Stomach (tissue), 9 donors: ENCODE measurements around the gene LILRB3. TPM values are rescaled to one million over a fixed set of nuclear protein-coding genes. Genes with fewer than 3 reads are reported as not detected.

Experiments
- DNase-seq, 2 donors: peaks; one replicate each; pipeline versions ENCODE4 v3.0.0 to v3.0.0-alpha.2; 2013 to 2019
- H3K27ac ChIP-seq, 5 donors: fragments of 200-600 bp in 4 of 5; sonication (generic) in 4 of 5; one replicate each; pipeline ENCODE4 v1.5.1; 2013 to 2019; ENCODE audit warnings: mild to moderate bottlenecking in 1 of 5, moderate library complexity in 1 of 5
- H3K27me3 ChIP-seq, 3 donors: fragments of 200-600 bp; sonication (generic); one replicate each; pipeline ENCODE4 v1.5.1; 2017 to 2019; ENCODE audit warnings: mixed run types in 1 of 3
- H3K36me3 ChIP-seq, 4 donors: fragments of 200-600 bp; sonication (generic); 1 replicate in 3 of 4; 2 replicates in 1 of 4; pipeline ENCODE4 v1.5.1; 2016 to 2019
- H3K4me1 ChIP-seq, 4 donors: fragments of 200-600 bp; sonication (generic); one replicate each; pipeline ENCODE4 v1.5.1; 2016 to 2019
- H3K4me3 ChIP-seq, 4 donors: fragments of 200-600 bp; sonication (generic) in 3 of 4; one replicate each; pipeline ENCODE4 v1.5.1; 2016 to 2019; ENCODE audit warnings: mild to moderate bottlenecking in 1 of 4
- H3K9me3 ChIP-seq, 4 donors: fragments of 200-600 bp; sonication (generic); one replicate each; pipeline ENCODE4 v1.5.1; 2016 to 2019
- EP300 ChIP-seq: sonication (generic); formaldehyde crosslinking; IDR thresholded peaks from one replicate; pipeline ENCODE4 v1.6.1; 2017; ENCODE audit warnings: antibody characterized with exemption
- POLR2A ChIP-seq, 4 donors: fragments of 450-650 bp; IDR thresholded peaks; one replicate each; pipeline ENCODE4 v1.6.1; 2016; ENCODE audit warnings: antibody characterized with exemption in 4 of 4, control low read depth in 2 of 4, mild to moderate bottlenecking in 1 of 4, moderate library complexity in 1 of 4
- POLR2AphosphoS5 ChIP-seq, 3 donors: sonication (generic); formaldehyde crosslinking; IDR thresholded peaks; one replicate each; pipeline ENCODE4 v1.6.1; 2016; ENCODE audit warnings: antibody characterized with exemption in 3 of 3
- WGBS, 5 donors: extraction: QIAGEN DNeasy Blood & Tissue Kit in 3 of 5; methylation state at CpG; one replicate each; pipeline versions ENCODE4 v1.1.5 to v1.1.7; 2013 to 2018; 5-methylcytosine and 5-hydroxymethylcytosine counted together
- intact Hi-C: fragments of 100-400 bp; cut with DNase I; formaldehyde crosslinking; loops from one replicate; pipeline ENCODE4 v1.15.1; 2023; ENCODE audit warnings: low total_unique reads
- polyA plus RNA-seq, 3 donors: library from polyadenylated mRNA; stranded (reverse); fragments of 200-250 nt; gene quantifications; one replicate each; pipeline ENCODE4 v1.2.3, GENCODE V29; 2013
- total RNA-seq, 5 donors: library from RNA; depleted of rRNA; stranded (reverse); fragments of >200 nt; gene quantifications; one replicate each; pipeline versions ENCODE4 v1.1.0 to v1.2.3, GENCODE V29; 2014 to 2016
- TF ChIP-seq, protein P1 (sequence below), 7 experiments: fragments of 450-650 bp in 4 of 7; fragments of 200-600 bp in 3 of 7; sonication (generic) in 3 of 7; IDR thresholded peaks; one replicate each; pipeline ENCODE4 v1.5.1; 2016 to 2019; ENCODE audit warnings: antibody characterized with exemption in 7 of 7, control low read depth in 2 of 7, mild to moderate bottlenecking in 1 of 7
- donor health status: healthy with polysubstance abuse.
- donor health status: Bipolar disorder and iron deficiency.
- donor health status: healthy.

Gene LILRB3
- total and polyA plus RNA-seq, 8 donors: 0.89 to 74.7 (median 2.5) TPM; not detected in 1

DNA sequence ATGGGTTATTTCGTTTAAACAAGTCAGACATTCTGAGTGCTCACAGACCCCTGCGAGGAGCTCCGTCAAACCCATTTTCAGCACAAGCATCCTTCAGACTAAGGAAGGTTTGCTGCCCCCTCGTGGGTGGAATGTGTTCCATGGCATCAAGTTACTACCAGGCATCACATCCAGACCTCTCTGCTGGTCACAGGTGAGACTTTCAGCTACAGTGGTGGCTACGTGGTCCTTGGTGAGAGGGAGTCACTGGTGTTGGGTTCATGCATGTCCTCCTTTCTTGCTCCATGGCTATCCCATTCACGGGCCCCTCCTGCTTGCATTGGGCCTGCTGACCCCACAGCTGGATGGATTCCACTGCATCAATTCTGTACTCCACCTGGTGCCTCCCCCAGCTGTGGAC, 43.3 kb upstream of the LILRB3 start:
- Histone ChIP-seq H3K27me3 (peaks cover 0 to 12% (median 0%) of the 10 kb centered on the region in 3 donors), H3K9me3 (no peaks in the 10 kb centered on the region), H3K36me3 (no peaks in the 10 kb centered on the region), H3K4me1 (no peaks in the 10 kb centered on the region), H3K4me3 (no peak overlapping the region), H3K27ac (no peak overlapping the region)
- DNase-seq: peak; percentile 79 to 89
- intact Hi-C loops: no loop called here
- 5 to 11% (median 6%) methylated on average over 5 to 6 of the region's 6 CpGs for WGBS, 5 donors
- no peak for TF ChIP-seq POLR2AphosphoS5 (IDR thresholded peaks at IDR 0.05)
- TF ChIP-seq, protein P1, sequence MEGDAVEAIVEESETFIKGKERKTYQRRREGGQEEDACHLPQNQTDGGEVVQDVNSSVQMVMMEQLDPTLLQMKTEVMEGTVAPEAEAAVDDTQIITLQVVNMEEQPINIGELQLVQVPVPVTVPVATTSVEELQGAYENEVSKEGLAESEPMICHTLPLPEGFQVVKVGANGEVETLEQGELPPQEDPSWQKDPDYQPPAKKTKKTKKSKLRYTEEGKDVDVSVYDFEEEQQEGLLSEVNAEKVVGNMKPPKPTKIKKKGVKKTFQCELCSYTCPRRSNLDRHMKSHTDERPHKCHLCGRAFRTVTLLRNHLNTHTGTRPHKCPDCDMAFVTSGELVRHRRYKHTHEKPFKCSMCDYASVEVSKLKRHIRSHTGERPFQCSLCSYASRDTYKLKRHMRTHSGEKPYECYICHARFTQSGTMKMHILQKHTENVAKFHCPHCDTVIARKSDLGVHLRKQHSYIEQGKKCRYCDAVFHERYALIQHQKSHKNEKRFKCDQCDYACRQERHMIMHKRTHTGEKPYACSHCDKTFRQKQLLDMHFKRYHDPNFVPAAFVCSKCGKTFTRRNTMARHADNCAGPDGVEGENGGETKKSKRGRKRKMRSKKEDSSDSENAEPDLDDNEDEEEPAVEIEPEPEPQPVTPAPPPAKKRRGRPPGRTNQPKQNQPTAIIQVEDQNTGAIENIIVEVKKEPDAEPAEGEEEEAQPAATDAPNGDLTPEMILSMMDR (IDR thresholded peaks at IDR 0.05): peak in 5 of 7 experiments; percentile 22 to 77 (median 60)

DNA sequence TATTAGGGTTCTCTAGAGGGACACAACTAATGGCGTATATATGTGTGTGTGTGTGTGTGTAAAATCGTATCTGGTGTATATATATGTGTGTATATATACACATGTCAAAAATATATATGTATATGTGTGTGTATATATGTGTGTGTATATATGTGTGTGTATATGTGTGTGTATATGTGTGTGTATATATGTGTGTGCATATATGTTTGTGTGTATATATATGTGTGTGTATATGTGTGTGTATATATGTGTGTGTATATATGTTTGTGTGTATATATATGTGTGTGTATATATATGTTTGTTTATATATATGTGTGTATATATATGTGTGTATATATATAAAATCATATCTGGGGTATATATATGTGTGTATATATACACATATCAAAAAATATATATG, 39.7 kb upstream of the LILRB3 start:
- H3K36me3 ChIP-seq: no peaks in the 10 kb centered on the region
- H3K27me3 ChIP-seq: peaks cover 0 to 18% (median 0%) of the 10 kb centered on the region in 3 donors
- DNase-seq: no peak
- TF ChIP-seq EP300: no peak
- no peak overlapping the region for H3K4me3 ChIP-seq
- 82 to 94% (median 87%) methylated on average over 2 of the region's 2 CpGs for WGBS, 5 donors
- no peaks in the 10 kb centered on the region for H3K4me1 ChIP-seq
- no peak overlapping the region for H3K27ac ChIP-seq
- intact Hi-C loops: no loop called here
- no peaks in the 10 kb centered on the region for H3K9me3 ChIP-seq

DNA sequence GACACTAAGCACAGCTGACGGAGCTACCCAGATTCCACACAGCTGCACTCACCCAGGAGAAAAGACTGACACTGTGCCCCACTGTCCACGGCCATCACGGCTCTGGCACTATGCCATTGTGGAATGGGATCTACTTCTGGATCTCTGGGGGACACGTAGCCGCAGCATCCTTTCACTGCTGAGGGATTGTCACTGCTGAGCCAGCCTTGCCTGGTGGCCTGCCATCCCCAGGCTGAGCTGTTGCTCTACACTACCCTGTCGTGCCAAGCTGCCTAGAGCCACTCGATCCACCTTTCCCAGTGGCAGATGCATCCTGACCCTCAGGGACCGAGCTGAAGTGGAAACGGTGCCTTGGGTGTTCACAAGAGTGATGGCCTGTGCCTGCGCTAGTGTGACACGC, 39.3 kb upstream of the LILRB3 start:
- Histone ChIP-seq H3K36me3 (no peaks in the 10 kb centered on the region), H3K9me3 (no peaks in the 10 kb centered on the region), H3K4me1 (no peaks in the 10 kb centered on the region), H3K27ac (no peak overlapping the region), H3K4me3 (no peak overlapping the region), H3K27me3 (peaks cover 0 to 22% (median 3%) of the 10 kb centered on the region in 3 donors)
- DNase-seq: peak in 1 of 2 donors; percentile 8
- WGBS, 5 donors: 77 to 85% (median 83%) methylated on average over 11 of the region's 11 CpGs
- no peak for TF ChIP-seq POLR2A (IDR thresholded peaks at IDR 0.05)
- TF ChIP-seq POLR2AphosphoS5 (IDR thresholded peaks at IDR 0.05): no peak
- intact Hi-C loops: no loop called here

DNA sequence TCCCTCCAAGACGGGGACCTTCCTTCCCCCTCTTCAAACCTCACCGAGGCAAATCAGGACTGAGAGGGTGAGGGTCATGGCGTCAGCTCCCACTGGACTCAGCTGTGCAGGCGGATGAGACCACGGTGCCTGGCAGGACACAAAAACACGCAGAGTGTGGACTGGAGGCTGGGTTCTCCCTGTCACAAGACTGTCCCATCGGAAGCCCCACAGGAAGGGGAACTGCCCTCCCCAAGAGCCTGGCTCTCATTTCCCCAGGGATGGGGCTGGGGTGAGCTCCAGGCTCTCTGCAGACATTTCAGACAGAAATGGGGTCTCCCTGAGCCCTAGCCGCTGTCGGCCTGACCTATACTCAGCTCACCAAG, 34.3 kb upstream of the LILRB3 start, which contains the start of gene LILRB5:
LILRB5 (minus strand) TSS at position 158 of the 365 bp plus-strand sequence; CDS start at position 78, 80 bp downstream.
- peak within 1 kb of the TSS in 2 of 4 donors; percentile 7 to 15 for H3K4me3 ChIP-seq
- intact Hi-C loops: no loop called here
- H3K27ac ChIP-seq: no peak within 1 kb of the TSS
- H3K9me3 ChIP-seq: no peaks in the 10 kb centered on the region
- DNase-seq: no peak
- no peaks in the 10 kb centered on the region for H3K4me1 ChIP-seq
- H3K36me3 ChIP-seq: no peaks in the 10 kb centered on the region
- no peak for TF ChIP-seq POLR2A (IDR thresholded peaks at IDR 0.05)
- no peak for TF ChIP-seq EP300
- peaks cover 0 to 59% (median 40%) of the 10 kb centered on the region in 3 donors for H3K27me3 ChIP-seq
- WGBS, 5 donors: 68 to 75% (median 74%) methylated on average over 5 to 9 of the region's 9 CpGs

DNA sequence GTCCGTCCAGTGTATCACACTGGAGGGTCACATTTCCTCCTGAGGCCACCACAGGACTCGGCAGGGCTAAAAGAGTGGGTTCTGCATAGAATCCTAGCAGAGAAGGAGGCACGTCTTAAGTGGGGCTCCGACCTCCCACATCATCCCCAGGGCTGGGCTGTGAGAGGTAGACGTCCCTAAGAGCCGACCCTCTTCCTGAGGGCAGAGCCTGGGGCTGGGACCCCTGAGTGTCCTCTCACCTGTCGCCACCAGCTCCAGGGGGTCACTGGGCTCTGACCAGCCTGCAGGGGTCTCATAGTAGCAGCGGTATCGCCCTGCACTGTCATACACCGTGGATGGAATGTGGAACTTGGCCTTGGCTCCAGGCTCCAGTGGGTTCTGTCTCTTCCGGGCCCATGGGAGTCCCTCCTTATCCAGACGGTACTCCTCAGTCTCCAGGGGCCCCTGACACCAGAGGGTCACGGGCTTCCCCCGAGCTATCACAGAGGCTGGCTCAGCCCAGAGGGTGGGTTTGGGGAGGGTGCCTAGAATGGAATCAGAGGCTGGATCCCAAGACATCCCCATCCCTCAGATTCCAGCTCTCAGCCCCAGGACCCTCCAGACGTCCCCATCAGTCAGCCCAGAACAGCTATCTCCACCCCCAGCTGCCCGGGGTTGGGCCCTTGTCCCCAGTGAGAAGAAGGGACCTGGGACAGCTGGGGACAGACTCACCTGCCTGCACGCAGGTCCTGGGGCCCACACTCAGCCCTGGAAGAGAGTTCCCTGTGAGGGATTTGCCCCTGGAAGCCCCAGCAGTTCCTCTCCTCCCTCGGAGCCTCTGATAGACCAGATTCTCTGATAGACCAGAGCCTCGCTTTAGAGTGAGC, 33.7 kb upstream of the LILRB3 start:
- no peaks in the 10 kb centered on the region for H3K9me3 ChIP-seq
- no peak for DNase-seq
- H3K27ac ChIP-seq: no peak overlapping the region
- no peaks in the 10 kb centered on the region for H3K36me3 ChIP-seq
- peak overlapping the region in 2 of 4 donors; percentile 7 to 15 for H3K4me3 ChIP-seq
- H3K4me1 ChIP-seq: no peaks in the 10 kb centered on the region
- WGBS, 5 donors: 67 to 78% (median 73%) methylated on average over 14 to 19 of the region's 19 CpGs
- no peak for TF ChIP-seq POLR2AphosphoS5 (IDR thresholded peaks at IDR 0.05)
- no peak for TF ChIP-seq EP300
- TF ChIP-seq, protein P1 (IDR thresholded peaks at IDR 0.05): no peak
- no peak for TF ChIP-seq POLR2A (IDR thresholded peaks at IDR 0.05)
- intact Hi-C loops: no loop called here
- peaks cover 0 to 62% (median 40%) of the 10 kb centered on the region in 3 donors for H3K27me3 ChIP-seq
